Measurements from ENCODE around the gene COL9A2. TPM values are rescaled to one million over a fixed set of nuclear protein-coding genes. Genes with fewer than 3 reads are reported as not detected.

The COL9A2 gene
- total RNA-seq, 4 donors from 2014 or later: 1.6 to 15.6 (median 9.0) TPM

- ATAC-seq (ENCODE audit: low FRiP score): no peak
- no peak for DNase-seq (ENCODE audit: low spot score)
- TF ChIP-seq, protein P1, sequence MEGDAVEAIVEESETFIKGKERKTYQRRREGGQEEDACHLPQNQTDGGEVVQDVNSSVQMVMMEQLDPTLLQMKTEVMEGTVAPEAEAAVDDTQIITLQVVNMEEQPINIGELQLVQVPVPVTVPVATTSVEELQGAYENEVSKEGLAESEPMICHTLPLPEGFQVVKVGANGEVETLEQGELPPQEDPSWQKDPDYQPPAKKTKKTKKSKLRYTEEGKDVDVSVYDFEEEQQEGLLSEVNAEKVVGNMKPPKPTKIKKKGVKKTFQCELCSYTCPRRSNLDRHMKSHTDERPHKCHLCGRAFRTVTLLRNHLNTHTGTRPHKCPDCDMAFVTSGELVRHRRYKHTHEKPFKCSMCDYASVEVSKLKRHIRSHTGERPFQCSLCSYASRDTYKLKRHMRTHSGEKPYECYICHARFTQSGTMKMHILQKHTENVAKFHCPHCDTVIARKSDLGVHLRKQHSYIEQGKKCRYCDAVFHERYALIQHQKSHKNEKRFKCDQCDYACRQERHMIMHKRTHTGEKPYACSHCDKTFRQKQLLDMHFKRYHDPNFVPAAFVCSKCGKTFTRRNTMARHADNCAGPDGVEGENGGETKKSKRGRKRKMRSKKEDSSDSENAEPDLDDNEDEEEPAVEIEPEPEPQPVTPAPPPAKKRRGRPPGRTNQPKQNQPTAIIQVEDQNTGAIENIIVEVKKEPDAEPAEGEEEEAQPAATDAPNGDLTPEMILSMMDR (IDR thresholded peaks at IDR 0.05): no peak
Observed at GRCh38 chr1:40299366-40300248, 17.5 kb downstream of the COL9A2 start.

DNA sequence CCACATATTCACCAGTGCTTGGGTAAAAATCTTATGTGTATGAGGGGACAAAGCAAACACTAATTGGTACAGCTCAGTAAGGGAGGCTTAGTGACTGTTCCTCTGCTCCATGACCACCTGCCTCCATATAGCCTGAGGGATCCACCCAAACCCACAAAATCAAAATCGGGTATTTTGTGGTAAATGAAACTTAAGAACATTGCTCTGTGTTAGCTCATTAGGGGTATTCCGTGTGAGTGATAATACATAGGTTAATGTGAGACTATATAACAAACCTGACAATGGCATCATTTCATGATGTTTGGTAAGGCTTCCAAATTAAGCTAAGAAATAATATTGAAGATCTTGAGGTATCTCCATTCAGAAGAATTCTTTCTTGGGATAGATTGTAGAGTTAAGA lies 25.8 kb downstream of the COL9A2 start:
- TF ChIP-seq, protein P1 (IDR thresholded peaks at IDR 0.05): no peak
- DNase-seq (ENCODE audit: low spot score): no peak
- ATAC-seq (ENCODE audit: low FRiP score): no peak

DNA sequence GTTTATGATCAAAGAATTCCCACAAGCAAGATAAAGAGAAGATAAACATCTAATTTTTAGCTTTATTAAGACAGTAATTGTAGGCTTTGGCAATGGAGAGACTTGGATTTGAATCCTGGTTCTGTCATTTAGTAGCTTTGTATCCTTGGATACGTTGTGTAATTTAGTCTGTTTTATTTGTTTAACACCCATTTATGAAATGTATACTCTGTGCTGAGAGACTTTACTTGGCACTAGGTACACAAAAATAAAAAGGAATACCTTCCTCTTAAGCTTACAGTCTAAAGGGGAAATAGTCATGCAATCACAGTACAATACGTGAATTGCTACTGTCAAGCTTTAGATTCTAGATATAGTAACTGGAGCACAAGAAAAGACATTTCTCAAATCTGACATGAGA lies 35.2 kb downstream of the COL9A2 start:
- DNase-seq (ENCODE audit: low spot score) (no peak), ATAC-seq (ENCODE audit: low FRiP score) (no peak)
- TF ChIP-seq, protein P1 (IDR thresholded peaks at IDR 0.05): no peak

- no peak for DNase-seq (ENCODE audit: low spot score)
- ATAC-seq (ENCODE audit: low FRiP score): no peak
- TF ChIP-seq, protein P1 (IDR thresholded peaks at IDR 0.05): no peak
Observed at GRCh38 chr1:40276122-40276521, 41.0 kb downstream of the COL9A2 start.

DNA sequence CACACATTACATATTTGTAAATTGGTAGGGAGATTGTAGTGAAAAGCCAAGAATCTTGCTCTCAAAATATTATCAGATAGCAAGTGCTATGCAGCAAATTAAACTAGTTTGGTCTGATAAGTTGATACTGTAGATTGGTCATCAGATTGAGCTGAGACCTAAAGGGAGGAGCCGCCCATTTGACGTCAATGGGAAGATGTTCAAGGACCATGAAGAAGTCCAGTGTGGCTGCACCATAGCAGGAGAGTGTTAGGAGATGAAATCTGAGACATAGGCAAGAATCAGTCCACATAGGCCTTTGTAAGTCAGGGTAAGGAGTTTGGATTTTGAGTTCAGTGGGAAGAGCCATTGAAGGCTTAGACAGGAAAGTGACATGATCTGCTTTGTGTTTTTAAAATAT lies 42.8 kb downstream of the COL9A2 start:
- TF ChIP-seq, protein P1 (IDR thresholded peaks at IDR 0.05): no peak
- DNase-seq (ENCODE audit: low spot score): no peak
- ATAC-seq (ENCODE audit: low FRiP score): no peak

- DNase-seq (ENCODE audit: low spot score) (no peak), ATAC-seq (ENCODE audit: low FRiP score) (no peak)
- TF ChIP-seq, protein P1 (IDR thresholded peaks at IDR 0.05): no peak
Observed at GRCh38 chr1:40273547-40274166, 43.4 kb downstream of the COL9A2 start.
